GM23338 (cell line): Measurements from ENCODE around the gene PHTF2. TPM values are rescaled to one million over a fixed set of nuclear protein-coding genes. Genes with fewer than 3 reads are reported as not detected.

Experiments
- CREB1 ChIP-seq: fragments of 250-450 bp; sonication (Bioruptor Pico); IDR thresholded peaks from 2 replicates; pipeline ENCODE4 v1.5.0; 2020; ENCODE audit warnings: low read depth, mild to moderate bottlenecking, moderate library complexity
- ETS1 ChIP-seq: IDR thresholded peaks from 2 replicates; pipeline ENCODE4 v1.6.1; 2016; ENCODE audit warnings: antibody characterized with exemption
- EZH2 ChIP-seq: fragments of 200-600 bp; sonication (generic); IDR thresholded peaks from one replicate; pipeline ENCODE4 v1.8.0; 2017; ENCODE audit warnings: antibody characterized with exemption, mild to moderate bottlenecking, low read depth; ENCODE audit not compliant: unreplicated experiment
- EZH2phosphoT487 ChIP-seq: fragments of 200-600 bp; sonication (generic); IDR thresholded peaks from one replicate; pipeline ENCODE4 v1.8.1; 2018; ENCODE audit warnings: antibody characterized with exemption; ENCODE audit not compliant: unreplicated experiment
- JUNB ChIP-seq: IDR thresholded peaks from one replicate; pipeline ENCODE4 v1.6.1; 2016; ENCODE audit warnings: antibody characterized with exemption; ENCODE audit not compliant: unreplicated experiment
- NANOG ChIP-seq: IDR thresholded peaks from 2 replicates; pipeline ENCODE4 v1.6.1; 2016; ENCODE audit warnings: antibody characterized with exemption, borderline replicate concordance
- POLR2AphosphoS5 ChIP-seq: IDR thresholded peaks from 2 replicates; pipeline ENCODE4 v1.6.1; 2016; ENCODE audit warnings: antibody characterized with exemption, low read depth
- STAT1 ChIP-seq: IDR thresholded peaks from one replicate; pipeline ENCODE4 v1.6.1; 2016; ENCODE audit warnings: antibody characterized with exemption; ENCODE audit not compliant: unreplicated experiment
- ZNF114 ChIP-seq: fragments of 250-450 bp; sonication (Bioruptor Pico); IDR thresholded peaks from 2 replicates; pipeline ENCODE4 v1.5.0; 2020; ENCODE audit warnings: mild to moderate bottlenecking, moderate library complexity
- ZNF331 ChIP-seq: fragments of 250-450 bp; sonication (Bioruptor Pico); IDR thresholded peaks from 2 replicates; pipeline ENCODE4 v1.5.0; 2020; ENCODE audit warnings: low read depth, mild to moderate bottlenecking, moderate library complexity
- polyA plus RNA-seq: library from polyadenylated mRNA; unstranded; fragments of >200 nt; fragmentation: Nextera tagmentation; extraction: Ambion mirVana; gene quantifications from 2 replicates; pipeline ENCODE4 v1.2.1, GENCODE V29; 2016
- total RNA-seq: library from RNA; depleted of rRNA; stranded (reverse); fragments of >200 nt; shearing (Covaris generic); gene quantifications from 2 replicates; pipeline ENCODE4 v1.2.3, GENCODE V29; 2014
- TF ChIP-seq, protein P1 (sequence below): fragments of 250-450 bp; sonication (Bioruptor Pico); IDR thresholded peaks from 2 replicates; pipeline ENCODE4 v1.5.0; 2020; ENCODE audit warnings: mild to moderate bottlenecking, moderate library complexity
- TF ChIP-seq, protein P2 (sequence below), 2 experiments: fragments of 200-600 bp in 1 of 2; sonication (generic) in 1 of 2; conservative IDR thresholded peaks; 2 replicates each; pipeline versions ENCODE4 v1.5.1 to v1.6.1; 2016 to 2017; ENCODE audit warnings: antibody characterized with exemption in 2 of 2, low read depth in 2 of 2, mild to moderate bottlenecking in 2 of 2, moderate library complexity in 1 of 2

Gene PHTF2
- total and polyA plus RNA-seq, 2 experiments from 2014 or later = 14.6 to 24.1 TPM

DNA sequence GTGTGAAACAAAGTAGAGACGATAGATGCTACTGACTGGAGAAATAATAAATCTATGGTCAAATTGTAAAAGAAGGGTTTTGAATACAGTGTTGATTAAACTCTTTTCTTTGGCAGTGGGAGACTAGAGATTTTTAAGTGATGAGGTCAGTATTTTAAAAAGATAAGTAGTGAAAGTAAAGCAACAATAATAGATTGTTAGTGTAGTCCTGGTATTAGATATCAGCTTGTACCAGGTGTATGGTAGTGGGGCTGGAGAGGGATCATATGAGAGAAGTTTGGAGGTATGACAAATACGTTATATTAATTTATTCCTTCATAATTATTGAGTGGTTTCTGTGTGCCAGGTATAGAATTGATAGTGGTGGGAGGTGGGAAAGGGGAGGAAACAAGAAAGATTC, 25.2 kb downstream of the PHTF2 start (continued):
- TF ChIP-seq, protein P1, sequence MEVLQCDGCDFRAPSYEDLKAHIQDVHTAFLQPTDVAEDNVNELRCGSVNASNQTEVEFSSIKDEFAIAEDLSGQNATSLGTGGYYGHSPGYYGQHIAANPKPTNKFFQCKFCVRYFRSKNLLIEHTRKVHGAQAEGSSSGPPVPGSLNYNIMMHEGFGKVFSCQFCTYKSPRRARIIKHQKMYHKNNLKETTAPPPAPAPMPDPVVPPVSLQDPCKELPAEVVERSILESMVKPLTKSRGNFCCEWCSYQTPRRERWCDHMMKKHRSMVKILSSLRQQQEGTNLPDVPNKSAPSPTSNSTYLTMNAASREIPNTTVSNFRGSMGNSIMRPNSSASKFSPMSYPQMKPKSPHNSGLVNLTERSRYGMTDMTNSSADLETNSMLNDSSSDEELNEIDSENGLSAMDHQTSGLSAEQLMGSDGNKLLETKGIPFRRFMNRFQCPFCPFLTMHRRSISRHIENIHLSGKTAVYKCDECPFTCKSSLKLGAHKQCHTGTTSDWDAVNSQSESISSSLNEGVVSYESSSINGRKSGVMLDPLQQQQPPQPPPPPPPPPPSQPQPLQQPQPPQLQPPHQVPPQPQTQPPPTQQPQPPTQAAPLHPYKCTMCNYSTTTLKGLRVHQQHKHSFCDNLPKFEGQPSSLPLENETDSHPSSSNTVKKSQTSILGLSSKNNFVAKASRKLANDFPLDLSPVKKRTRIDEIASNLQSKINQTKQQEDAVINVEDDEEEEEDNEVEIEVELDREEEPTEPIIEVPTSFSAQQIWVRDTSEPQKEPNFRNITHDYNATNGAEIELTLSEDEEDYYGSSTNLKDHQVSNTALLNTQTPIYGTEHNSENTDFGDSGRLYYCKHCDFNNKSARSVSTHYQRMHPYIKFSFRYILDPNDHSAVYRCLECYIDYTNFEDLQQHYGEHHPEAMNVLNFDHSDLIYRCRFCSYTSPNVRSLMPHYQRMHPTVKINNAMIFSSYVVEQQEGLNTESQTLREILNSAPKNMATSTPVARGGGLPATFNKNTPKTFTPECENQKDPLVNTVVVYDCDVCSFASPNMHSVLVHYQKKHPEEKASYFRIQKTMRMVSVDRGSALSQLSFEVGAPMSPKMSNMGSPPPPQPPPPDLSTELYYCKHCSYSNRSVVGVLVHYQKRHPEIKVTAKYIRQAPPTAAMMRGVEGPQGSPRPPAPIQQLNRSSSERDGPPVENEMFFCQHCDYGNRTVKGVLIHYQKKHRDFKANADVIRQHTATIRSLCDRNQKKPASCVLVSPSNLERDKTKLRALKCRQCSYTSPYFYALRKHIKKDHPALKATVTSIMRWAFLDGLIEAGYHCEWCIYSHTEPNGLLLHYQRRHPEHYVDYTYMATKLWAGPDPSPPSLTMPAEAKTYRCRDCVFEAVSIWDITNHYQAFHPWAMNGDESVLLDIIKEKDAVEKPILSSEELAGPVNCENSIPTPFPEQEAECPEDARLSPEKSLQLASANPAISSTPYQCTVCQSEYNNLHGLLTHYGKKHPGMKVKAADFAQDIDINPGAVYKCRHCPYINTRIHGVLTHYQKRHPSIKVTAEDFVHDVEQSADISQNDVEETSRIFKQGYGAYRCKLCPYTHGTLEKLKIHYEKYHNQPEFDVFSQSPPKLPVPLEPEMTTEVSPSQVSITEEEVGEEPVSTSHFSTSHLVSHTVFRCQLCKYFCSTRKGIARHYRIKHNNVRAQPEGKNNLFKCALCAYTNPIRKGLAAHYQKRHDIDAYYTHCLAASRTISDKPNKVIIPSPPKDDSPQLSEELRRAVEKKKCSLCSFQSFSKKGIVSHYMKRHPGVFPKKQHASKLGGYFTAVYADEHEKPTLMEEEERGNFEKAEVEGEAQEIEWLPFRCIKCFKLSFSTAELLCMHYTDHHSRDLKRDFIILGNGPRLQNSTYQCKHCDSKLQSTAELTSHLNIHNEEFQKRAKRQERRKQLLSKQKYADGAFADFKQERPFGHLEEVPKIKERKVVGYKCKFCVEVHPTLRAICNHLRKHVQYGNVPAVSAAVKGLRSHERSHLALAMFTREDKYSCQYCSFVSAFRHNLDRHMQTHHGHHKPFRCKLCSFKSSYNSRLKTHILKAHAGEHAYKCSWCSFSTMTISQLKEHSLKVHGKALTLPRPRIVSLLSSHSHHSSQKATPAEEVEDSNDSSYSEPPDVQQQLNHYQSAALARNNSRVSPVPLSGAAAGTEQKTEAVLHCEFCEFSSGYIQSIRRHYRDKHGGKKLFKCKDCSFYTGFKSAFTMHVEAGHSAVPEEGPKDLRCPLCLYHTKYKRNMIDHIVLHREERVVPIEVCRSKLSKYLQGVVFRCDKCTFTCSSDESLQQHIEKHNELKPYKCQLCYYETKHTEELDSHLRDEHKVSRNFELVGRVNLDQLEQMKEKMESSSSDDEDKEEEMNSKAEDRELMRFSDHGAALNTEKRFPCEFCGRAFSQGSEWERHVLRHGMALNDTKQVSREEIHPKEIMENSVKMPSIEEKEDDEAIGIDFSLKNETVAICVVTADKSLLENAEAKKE (CRISPR knock-in tag) = no peak
- TF ChIP-seq JUNB (no peak), ZNF114 (CRISPR knock-in tag) (no peak), ZNF331 (CRISPR knock-in tag) (no peak), NANOG (no peak), STAT1 (no peak), ETS1 (no peak), CREB1 (no peak), POLR2AphosphoS5 (no peak), EZH2 (no peak), EZH2phosphoT487 (no peak)
- TF ChIP-seq, protein P2, sequence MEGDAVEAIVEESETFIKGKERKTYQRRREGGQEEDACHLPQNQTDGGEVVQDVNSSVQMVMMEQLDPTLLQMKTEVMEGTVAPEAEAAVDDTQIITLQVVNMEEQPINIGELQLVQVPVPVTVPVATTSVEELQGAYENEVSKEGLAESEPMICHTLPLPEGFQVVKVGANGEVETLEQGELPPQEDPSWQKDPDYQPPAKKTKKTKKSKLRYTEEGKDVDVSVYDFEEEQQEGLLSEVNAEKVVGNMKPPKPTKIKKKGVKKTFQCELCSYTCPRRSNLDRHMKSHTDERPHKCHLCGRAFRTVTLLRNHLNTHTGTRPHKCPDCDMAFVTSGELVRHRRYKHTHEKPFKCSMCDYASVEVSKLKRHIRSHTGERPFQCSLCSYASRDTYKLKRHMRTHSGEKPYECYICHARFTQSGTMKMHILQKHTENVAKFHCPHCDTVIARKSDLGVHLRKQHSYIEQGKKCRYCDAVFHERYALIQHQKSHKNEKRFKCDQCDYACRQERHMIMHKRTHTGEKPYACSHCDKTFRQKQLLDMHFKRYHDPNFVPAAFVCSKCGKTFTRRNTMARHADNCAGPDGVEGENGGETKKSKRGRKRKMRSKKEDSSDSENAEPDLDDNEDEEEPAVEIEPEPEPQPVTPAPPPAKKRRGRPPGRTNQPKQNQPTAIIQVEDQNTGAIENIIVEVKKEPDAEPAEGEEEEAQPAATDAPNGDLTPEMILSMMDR (conservative IDR thresholded peaks at IDR 0.05; ENCODE audit: low read depth in 2 of 2) = no peak
